SH-SY5Y (cell line): ENCODE data around the gene EDDM3A.

ENCODE experiments used
- GATA2 ChIP-seq: IDR thresholded peaks from 2 replicates; pipeline ENCODE4 v1.6.1; 2011; ENCODE audit warnings: mild to moderate bottlenecking, low read depth, low read length
- GATA3 ChIP-seq: IDR thresholded peaks from 2 replicates; pipeline ENCODE4 v1.6.1; 2011; ENCODE audit warnings: low read depth, mild to moderate bottlenecking, low read length, moderate library complexity

The EDDM3A gene

DNA sequence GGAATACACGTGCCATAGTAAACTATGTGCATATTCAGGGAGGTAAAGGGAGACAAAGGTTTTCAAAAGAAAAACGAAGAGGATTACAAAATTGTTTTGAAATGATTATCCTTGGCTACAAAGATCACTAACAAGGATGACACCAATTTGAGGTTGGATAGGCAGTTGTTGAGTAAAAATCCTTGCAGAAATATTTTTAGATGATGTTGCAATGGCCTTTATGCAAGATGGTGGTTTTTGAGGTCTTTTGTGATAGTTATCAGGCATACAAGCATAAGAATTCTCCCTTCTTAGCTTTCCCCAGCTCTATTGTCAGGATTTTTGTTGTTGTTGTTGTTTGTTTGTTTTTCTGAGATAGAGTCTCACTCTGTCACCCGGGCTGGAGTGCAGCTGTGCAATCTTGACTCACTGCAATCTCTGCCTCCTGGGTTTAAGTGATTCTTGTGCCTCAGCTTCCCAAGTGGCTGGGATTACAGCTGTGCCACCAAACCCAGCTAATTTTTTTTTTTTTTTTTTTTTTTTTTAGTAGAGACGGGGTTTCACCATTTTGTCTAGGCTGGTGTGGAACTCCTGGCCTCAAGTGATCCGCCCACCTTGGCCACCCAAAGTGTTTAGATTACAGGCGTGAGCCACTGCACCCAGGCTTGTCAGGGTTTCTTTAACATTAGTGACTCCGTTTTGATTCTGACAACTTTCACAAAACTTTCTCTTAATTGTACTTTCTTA, 49.1 kb downstream of the EDDM3A start:
- TF ChIP-seq GATA3 = no peak
- no peak for TF ChIP-seq GATA2

DNA sequence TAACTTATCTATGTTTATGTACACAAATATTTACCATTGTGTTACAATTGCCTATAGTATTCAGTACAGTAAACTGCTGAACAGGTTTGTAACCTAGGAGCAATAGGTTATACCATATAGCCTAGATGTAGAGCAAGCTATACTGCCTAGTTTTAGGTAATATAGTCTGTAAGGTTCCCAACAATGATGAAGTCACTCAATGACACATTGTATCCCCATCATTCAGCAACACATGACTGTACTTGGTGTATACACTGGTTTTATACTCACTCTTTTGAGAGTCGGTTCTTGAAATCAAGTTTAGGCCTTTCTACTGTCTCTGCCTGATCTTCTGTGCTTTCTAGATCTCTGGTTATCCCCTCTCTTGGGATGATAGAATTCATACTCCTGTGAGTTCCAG, 51.5 kb downstream of the EDDM3A start:
- no peak for TF ChIP-seq GATA3
- TF ChIP-seq GATA2 = no peak
